SU-DHL-6 (cell line): ENCODE results near the gene MAP3K15.

ENCODE experiments used
- EZH2phosphoT487 ChIP-seq: fragments of 200-600 bp; sonication (generic), shearing (Covaris generic); conservative IDR thresholded peaks from 2 replicates; pipeline ENCODE4 v1.6.1; 2018; ENCODE audit warnings: mild to moderate bottlenecking, antibody characterized with exemption, low read length, moderate library complexity, mixed read lengths
- TF ChIP-seq, protein P1 (sequence below): fragments of 200-600 bp; sonication (generic); IDR thresholded peaks from one replicate; pipeline ENCODE4 v1.5.1; 2017; ENCODE audit warnings: antibody characterized with exemption, mild to moderate bottlenecking, low read length, moderate library complexity; ENCODE audit not compliant: insufficient read depth, poor library complexity, severe bottlenecking

DNA sequence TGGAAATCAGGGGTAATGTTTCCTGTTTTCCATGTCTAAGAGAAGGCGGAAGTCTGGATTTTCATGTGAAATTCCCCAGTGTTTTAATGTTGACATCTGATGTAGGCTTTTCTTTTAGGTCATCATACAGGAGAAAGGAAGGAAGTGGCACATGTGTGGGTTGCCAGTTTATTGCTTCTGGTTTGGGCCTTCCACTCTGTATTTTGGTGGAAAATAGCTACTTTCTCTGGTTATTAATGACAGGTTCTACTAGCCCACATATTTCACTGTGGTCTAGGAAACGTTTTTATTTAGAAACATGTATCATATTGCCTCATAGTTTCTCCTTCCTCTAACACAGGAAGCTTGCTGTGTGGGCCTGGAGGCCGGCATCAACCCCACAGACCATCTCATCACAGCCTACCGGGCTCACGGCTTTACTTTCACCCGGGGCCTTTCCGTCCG, 164.3 kb downstream of the MAP3K15 start:
- TF ChIP-seq, protein P1, sequence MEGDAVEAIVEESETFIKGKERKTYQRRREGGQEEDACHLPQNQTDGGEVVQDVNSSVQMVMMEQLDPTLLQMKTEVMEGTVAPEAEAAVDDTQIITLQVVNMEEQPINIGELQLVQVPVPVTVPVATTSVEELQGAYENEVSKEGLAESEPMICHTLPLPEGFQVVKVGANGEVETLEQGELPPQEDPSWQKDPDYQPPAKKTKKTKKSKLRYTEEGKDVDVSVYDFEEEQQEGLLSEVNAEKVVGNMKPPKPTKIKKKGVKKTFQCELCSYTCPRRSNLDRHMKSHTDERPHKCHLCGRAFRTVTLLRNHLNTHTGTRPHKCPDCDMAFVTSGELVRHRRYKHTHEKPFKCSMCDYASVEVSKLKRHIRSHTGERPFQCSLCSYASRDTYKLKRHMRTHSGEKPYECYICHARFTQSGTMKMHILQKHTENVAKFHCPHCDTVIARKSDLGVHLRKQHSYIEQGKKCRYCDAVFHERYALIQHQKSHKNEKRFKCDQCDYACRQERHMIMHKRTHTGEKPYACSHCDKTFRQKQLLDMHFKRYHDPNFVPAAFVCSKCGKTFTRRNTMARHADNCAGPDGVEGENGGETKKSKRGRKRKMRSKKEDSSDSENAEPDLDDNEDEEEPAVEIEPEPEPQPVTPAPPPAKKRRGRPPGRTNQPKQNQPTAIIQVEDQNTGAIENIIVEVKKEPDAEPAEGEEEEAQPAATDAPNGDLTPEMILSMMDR: no peak
- no peak for TF ChIP-seq EZH2phosphoT487
